Caki2 (cell line): Measurements from ENCODE around the gene OR6Y1. TPM values are rescaled to one million over a fixed set of nuclear protein-coding genes. Genes with fewer than 3 reads are reported as not detected.

ENCODE experiments used
- DNase-seq: peaks from one replicate; pipeline ENCODE4 v3.0.0-alpha.2; 2015; ENCODE audit warnings: low read depth
- in situ Hi-C: cut with HindIII; loops from 2 replicates; pipeline ENCODE4 v1.10.0; 2016; ENCODE audit warnings: low sequenced_read_pairs, low pct_unique_long_range_greater_than_20kb, mixed read lengths
- total RNA-seq: library from RNA; depleted of rRNA; stranded (reverse); fragments of >200 nt; shearing (Covaris generic); gene quantifications from 2 replicates; pipeline ENCODE4 v1.2.3, GENCODE V29; 2014; ENCODE audit warnings: low replicate concordance; rRNA removed

The OR6Y1 gene
- total RNA-seq, 1 experiment from 2014 or later, result not detected

DNA sequence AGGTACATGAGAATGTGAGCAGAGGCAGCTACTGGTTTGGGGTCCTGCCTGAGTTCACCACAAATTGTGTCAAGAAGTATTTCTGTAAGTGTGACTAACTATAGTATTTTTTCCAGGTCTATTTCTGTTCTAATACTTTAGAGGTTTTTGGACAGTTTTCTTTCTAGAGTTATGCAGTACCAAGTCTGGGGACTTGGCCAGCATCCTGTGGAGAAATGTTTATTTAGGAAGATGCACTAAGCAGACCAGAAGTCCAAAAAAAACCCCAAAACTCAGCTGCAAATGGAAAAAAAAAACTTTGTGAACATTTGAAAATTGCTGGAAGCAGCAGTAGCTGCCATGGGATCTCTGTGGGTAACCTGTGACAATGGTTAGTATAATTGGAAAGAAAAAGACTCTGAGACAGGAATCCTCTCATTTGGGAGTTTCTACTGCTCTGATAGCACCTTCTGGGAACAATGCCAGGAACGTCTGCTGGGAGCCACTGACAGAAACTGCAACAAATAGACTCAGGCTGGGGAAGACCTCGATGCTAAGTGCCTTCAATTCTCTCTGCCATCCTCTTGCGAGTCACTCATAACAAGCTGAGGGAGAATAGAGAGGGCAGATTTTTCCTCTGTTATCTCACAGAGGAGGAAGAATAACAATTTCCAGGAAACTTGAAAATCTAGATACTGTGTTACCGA is 44.6 kb downstream of the OR6Y1 start:
- DNase-seq, result no peak
- in situ Hi-C loops, result no loop called here

DNA sequence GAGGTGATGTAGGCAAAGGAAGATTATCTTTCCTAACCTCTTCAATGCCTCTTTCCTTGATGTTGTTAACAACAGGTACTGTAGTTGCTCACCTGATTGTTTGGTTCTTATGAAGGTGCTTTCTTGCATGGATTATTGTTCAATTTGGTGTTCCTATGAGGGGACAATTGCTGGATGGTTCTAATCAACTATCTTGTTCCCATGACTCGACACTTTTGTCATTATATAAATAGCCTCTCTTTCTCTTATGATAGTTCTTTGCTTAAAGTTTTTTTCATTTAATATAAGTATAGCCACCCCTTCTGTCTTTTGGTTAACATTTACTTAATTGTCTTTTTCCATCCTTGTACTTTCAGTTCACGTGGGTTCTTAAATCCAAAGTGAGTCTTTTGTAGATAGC is 46.7 kb downstream of the OR6Y1 start:
- in situ Hi-C loops, result no loop called here

DNA sequence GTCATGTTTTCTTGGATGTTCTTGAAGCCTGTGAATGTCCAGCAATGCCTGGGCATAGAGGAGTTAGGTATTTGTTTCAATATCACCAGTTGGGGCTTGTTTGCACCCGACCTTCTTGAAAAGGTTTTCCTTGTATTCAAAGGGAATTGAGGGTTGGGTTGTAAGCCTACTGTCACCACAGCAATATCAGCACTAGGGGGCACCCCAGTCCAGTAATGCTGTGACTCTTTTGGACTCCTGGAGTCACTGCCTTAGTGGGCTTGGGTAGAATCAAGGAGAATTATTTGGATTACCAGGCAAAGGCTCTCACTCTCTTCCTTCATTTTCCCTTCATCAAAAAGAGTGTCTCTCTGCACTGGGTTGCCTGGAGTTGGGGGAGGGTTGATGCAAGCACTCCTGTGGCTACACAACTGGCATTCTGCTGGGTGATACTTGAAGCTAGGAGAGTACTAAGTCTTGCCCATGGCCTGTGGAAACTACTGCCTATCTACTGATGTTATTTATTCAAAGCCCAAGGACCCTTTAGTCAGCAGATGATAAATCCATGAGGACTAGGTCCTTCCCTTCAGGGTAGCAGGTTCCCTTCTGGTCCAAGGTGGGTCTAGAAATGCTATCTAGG is 47.7 kb downstream of the OR6Y1 start:
- no peak for DNase-seq
- in situ Hi-C loops, result no loop called here

More for the DNA sequence above, 46.7 kb downstream of the OR6Y1 start:
- no peak for DNase-seq

DNA sequence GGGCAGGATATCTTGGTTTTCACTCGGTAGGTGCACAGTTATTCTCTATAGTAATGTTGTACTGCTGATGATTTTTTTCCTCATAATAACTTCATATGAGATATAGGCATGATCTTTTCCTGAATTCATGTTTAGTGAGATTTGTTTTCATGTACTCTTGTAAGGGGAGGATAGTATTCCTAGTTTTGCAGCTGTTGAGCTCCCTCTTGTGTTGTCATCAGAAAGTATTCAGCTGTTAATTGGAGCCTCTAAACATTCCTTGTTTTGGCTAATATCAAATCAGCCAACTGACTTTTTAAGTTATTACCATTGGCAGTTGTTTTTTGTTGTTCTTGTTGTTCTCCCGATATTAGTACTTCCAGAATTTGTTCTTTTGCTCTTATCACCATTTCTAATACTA is 57.8 kb downstream of the OR6Y1 start:
- in situ Hi-C loops, result no loop called here
- peak; percentile 17 for DNase-seq

DNA sequence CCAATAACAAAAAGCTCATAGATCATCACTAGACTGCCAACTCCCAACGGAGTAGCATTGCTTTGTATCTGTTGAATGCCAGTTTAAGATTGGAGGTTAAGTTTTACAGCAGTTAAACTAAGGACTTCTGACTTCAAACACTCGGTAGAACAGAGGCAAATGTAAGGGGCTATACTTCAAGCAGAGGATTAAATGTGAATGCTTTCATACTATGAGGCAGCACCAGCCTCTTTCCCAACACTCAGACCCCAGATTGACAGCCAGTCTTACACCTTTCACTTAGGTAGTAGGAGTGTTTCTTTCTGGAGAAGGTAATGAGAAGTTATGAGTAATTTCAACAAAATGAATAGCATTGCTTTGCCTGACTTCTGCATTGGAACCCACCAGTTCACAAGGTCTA is 59.4 kb downstream of the OR6Y1 start:
- in situ Hi-C loops, result no loop called here
- DNase-seq, result no peak

Other genes starting within 250 kb of the OR6Y1 start
- gene CD1B, start 222.9 kb downstream of the OR6Y1 start, total RNA-seq, result not detected in 2 replicates
- not detected in 2 replicates for gene CD1E, start 200.5 kb downstream of the OR6Y1 start, total RNA-seq
- gene OR10T2, start 154.9 kb downstream of the OR6Y1 start, total RNA-seq, result not detected in 2 replicates
- not detected in 2 replicates for gene OR10K2, start 128.2 kb downstream of the OR6Y1 start, total RNA-seq
- gene OR10K1, start 92.6 kb downstream of the OR6Y1 start, total RNA-seq, result not detected in 2 replicates
- not detected in 2 replicates for gene OR10R2, start 82.2 kb downstream of the OR6Y1 start, total RNA-seq
- gene OR6P1, start 16.2 kb upstream of the OR6Y1 start, total RNA-seq, result not detected in 2 replicates
- gene OR10X1, start 25.5 kb upstream of the OR6Y1 start, total RNA-seq, result not detected in 2 replicates
- gene OR10Z1, start 50.9 kb upstream of the OR6Y1 start, total RNA-seq, result not detected in 2 replicates
- not detected in 2 replicates for gene SPTA1, start 132.3 kb upstream of the OR6Y1 start, total RNA-seq
- not detected in 2 replicates for gene OR6K2, start 146.2 kb upstream of the OR6Y1 start, total RNA-seq
- not detected in 2 replicates for gene OR6K3, start 166.3 kb upstream of the OR6Y1 start, total RNA-seq
- gene OR6K6, start 200.3 kb upstream of the OR6Y1 start, total RNA-seq, result not detected in 2 replicates
- not detected in 2 replicates for gene OR6N1, start 217.8 kb upstream of the OR6Y1 start, total RNA-seq
- not detected in 2 replicates for gene OR6N2, start 226.8 kb upstream of the OR6Y1 start, total RNA-seq